Keratinocyte (primary cell): Measurements from ENCODE around the gene TSPAN4. TPM values are rescaled to one million over a fixed set of nuclear protein-coding genes. Genes with fewer than 3 reads are reported as not detected.

Experiments used
- DNase-seq: peaks from one replicate; pipeline ENCODE4 v3.0.0-alpha.2; 2011; ENCODE audit warnings: low read depth, missing footprints, low spot score
- FAIRE-seq: peaks from 2 replicates; lab custom pipeline; 2011; peaks lifted over from hg19 to GRCh38; lab: Jason Lieb, UNC
- H2AFZ ChIP-seq: 2 replicates; pipeline ENCODE4 v1.6.0; 2012; ENCODE audit warnings: low read length, control low read depth, inconsistent platforms; ENCODE audit not compliant: control insufficient read depth
- H3K27ac ChIP-seq: 2 replicates; pipeline ENCODE4 v1.5.1; 2011; ENCODE audit warnings: low read length; ENCODE audit not compliant: control insufficient read depth, insufficient read depth
- H3K27me3 ChIP-seq: 3 replicates; pipeline ENCODE4 v1.6.0; 2011; ENCODE audit warnings: low read length; ENCODE audit not compliant: control insufficient read depth, insufficient read depth; ENCODE audit errors: extremely low read depth
- H3K36me3 ChIP-seq, 2 experiments: 2 replicates in 1 of 2; 3 replicates in 1 of 2; pipeline ENCODE4 v1.5.1; 2011; ENCODE audit warnings: low read length in 2 of 2, mild to moderate bottlenecking in 1 of 2; ENCODE audit not compliant: control insufficient read depth in 2 of 2, insufficient read depth in 2 of 2; ENCODE audit errors: extremely low read depth in 1 of 2
- H3K4me1 ChIP-seq: 3 replicates; pipeline ENCODE4 v1.5.1; 2011; ENCODE audit warnings: low read length; ENCODE audit not compliant: control insufficient read depth, insufficient read depth; ENCODE audit errors: extremely low read depth
- H3K4me2 ChIP-seq: 3 replicates; pipeline ENCODE4 v1.6.0; 2011; ENCODE audit warnings: low read depth, low read length; ENCODE audit not compliant: control insufficient read depth, insufficient read depth; ENCODE audit errors: extremely low read depth
- H3K4me3 ChIP-seq, 3 experiments: fragments of 200-600 bp in 1 of 3; sonication (generic) in 1 of 3; 2 replicates in 2 of 3; 3 replicates in 1 of 3; pipeline ENCODE4 v1.5.1; 2011 to 2016; ENCODE audit warnings: low read length in 3 of 3, mild to moderate bottlenecking in 3 of 3, control low read depth in 2 of 3, inconsistent platforms in 1 of 3, low read depth in 1 of 3, mixed read lengths in 1 of 3, mixed run types in 1 of 3, moderate library complexity in 1 of 3; ENCODE audit not compliant: control insufficient read depth in 2 of 3, insufficient read depth in 2 of 3; ENCODE audit errors: extremely low read depth in 1 of 3
- H3K79me2 ChIP-seq: 2 replicates; pipeline ENCODE4 v1.6.0; 2012; ENCODE audit warnings: low read length; ENCODE audit not compliant: control insufficient read depth, insufficient read depth
- H3K9ac ChIP-seq: 3 replicates; pipeline ENCODE4 v1.6.0; 2011; ENCODE audit warnings: low read length; ENCODE audit not compliant: control insufficient read depth, insufficient read depth; ENCODE audit errors: extremely low read depth
- H3K9me1 ChIP-seq: 3 replicates; pipeline ENCODE4 v1.6.0; 2011; ENCODE audit warnings: low read length; ENCODE audit not compliant: control insufficient read depth, insufficient read depth; ENCODE audit errors: extremely low read depth
- H3K9me3 ChIP-seq: 2 replicates; pipeline ENCODE4 v1.5.1; 2012; ENCODE audit warnings: low read depth, low read length; ENCODE audit not compliant: control insufficient read depth
- H4K20me1 ChIP-seq: 3 replicates; pipeline ENCODE4 v1.6.0; 2011; ENCODE audit warnings: low read length; ENCODE audit not compliant: control insufficient read depth, insufficient read depth; ENCODE audit errors: extremely low read depth
- CTCF ChIP-seq, 3 experiments: IDR thresholded peaks in 1 of 3; conservative IDR thresholded peaks in 1 of 3; optimal IDR thresholded peaks in 1 of 3; 2 replicates in 2 of 3; 3 replicates in 1 of 3; pipeline versions ENCODE3 to v1.5.1; 2011; ENCODE audit warnings: low read length in 3 of 3, mild to moderate bottlenecking in 3 of 3, moderate library complexity in 2 of 3, control low read depth in 1 of 3, inconsistent platforms in 1 of 3; ENCODE audit not compliant: insufficient read depth in 2 of 3; ENCODE audit errors: extremely low read depth in 1 of 3
- EZH2 ChIP-seq: IDR thresholded peaks from one replicate; pipeline ENCODE4 v1.6.1; 2012; ENCODE audit warnings: inconsistent platforms, mild to moderate bottlenecking, low read length, moderate library complexity
- dilution Hi-C: fragments of 300-500 bp; cut with MboI; formaldehyde crosslinking; loops from one replicate; pipeline ENCODE4 v1.7.0; 2020; ENCODE audit warnings: low sequenced_read_pairs; ENCODE audit not compliant: extremely low pct_ligation_motif_present
- polyA plus RNA-seq, 5 experiments: library from polyadenylated mRNA; depleted of rRNA in 3 of 5; stranded (reverse) in 3 of 5; stranded (forward) in 1 of 5; unstranded in 1 of 5; fragments of >200 nt; gene quantifications; 1 replicate in 1 of 5; 2 replicates in 3 of 5; 3 replicates in 1 of 5; pipeline versions ENCODE4 v1.2.1 to v1.2.3, GENCODE V29; 2011 to 2012; ENCODE audit warnings: missing spikeins in 2 of 5, low read depth in 1 of 5, low replicate concordance in 1 of 5

TSPAN4 gene
- polyA plus RNA-seq, 1 donor (not counting 4 experiments of a cell fraction or from before 2014, with no cell fraction given) = 42.1 TPM

- Histone ChIP-seq H3K9me1 (no peaks in the 10 kb centered on the region), H3K27ac (no peak overlapping the region), H4K20me1 (peaks cover 9% of the 10 kb centered on the region), H3K9ac (no peak overlapping the region), H3K4me1 (peaks cover 4% of the 10 kb centered on the region), H2AFZ (no peak overlapping the region), H3K36me3 (peaks cover 8% of the 10 kb centered on the region in 2 experiments), H3K4me3 (no peak overlapping the region), H3K4me2 (no peak overlapping the region), H3K9me3 (no peaks in the 10 kb centered on the region), H3K27me3 (no peaks in the 10 kb centered on the region), H3K79me2 (no peaks in the 10 kb centered on the region)
- FAIRE-seq = no peak
- DNase-seq = no peak
- TF ChIP-seq EZH2 (no peak), CTCF (optimal IDR thresholded peaks at IDR 0.05 in 1 of 3, IDR thresholded peaks at IDR 0.05 in 1 of 3, conservative IDR thresholded peaks at IDR 0.05 in 1 of 3; ENCODE audit: extremely low read depth in 1 of 3, insufficient read depth in 2 of 3, low read length in 3 of 3) (no peak)
- dilution Hi-C loops = no loop called here
These were observed 16.2 kb downstream of the TSPAN4 start for GRCh38 chr11:858762-859339.

- no peak for TF ChIP-seq CTCF (optimal IDR thresholded peaks at IDR 0.05 in 1 of 3, IDR thresholded peaks at IDR 0.05 in 1 of 3, conservative IDR thresholded peaks at IDR 0.05 in 1 of 3; ENCODE audit: extremely low read depth in 1 of 3, insufficient read depth in 2 of 3, low read length in 3 of 3)
- Histone ChIP-seq H3K27me3 (no peaks in the 10 kb centered on the region), H3K4me2 (no peak overlapping the region), H3K36me3 (peaks cover 8% of the 10 kb centered on the region in 2 experiments), H3K27ac (no peak overlapping the region), H3K4me1 (peaks cover 4% of the 10 kb centered on the region), H4K20me1 (peaks cover 9% of the 10 kb centered on the region), H3K4me3 (no peak overlapping the region), H3K9me3 (no peaks in the 10 kb centered on the region), H3K9me1 (no peaks in the 10 kb centered on the region), H3K79me2 (no peaks in the 10 kb centered on the region), H3K9ac (no peak overlapping the region), H2AFZ (no peak overlapping the region)
- FAIRE-seq = no peak
- no peak for DNase-seq
- dilution Hi-C loops = no loop called here
These were observed 16.9 kb downstream of the TSPAN4 start for GRCh38 chr11:859394-860131.
